MM.1S (cell line): ENCODE results near the gene IL1RAPL2.

Experiments used
- DNase-seq: peaks from one replicate; pipeline ENCODE4 v3.0.0-alpha.2; 2015
- H2AFZ ChIP-seq: fragments of 300-600 bp; sonication (generic); 2 replicates; pipeline ENCODE4 v1.6.0; 2016; ENCODE audit warnings: antibody characterized with exemption, low read length
- H3F3A ChIP-seq: fragments of 300-600 bp; sonication (generic); 2 replicates; pipeline ENCODE4 v1.6.1; 2016; ENCODE audit warnings: mild to moderate bottlenecking, antibody characterized with exemption, low read length, moderate library complexity, mixed read lengths; ENCODE audit not compliant: insufficient read depth
- H3K27ac ChIP-seq: fragments of 300-600 bp; sonication (generic); 2 replicates; pipeline ENCODE4 v1.5.1; 2016; ENCODE audit warnings: mild to moderate bottlenecking, low read length
- H3K27me3 ChIP-seq: fragments of 300-600 bp; sonication (generic); replicated peaks from 2 replicates; pipeline ENCODE4 v1.6.0; 2016; ENCODE audit warnings: low read length; ENCODE audit not compliant: insufficient read depth
- H3K36me3 ChIP-seq: fragments of 300-600 bp; sonication (generic); replicated peaks from 2 replicates; pipeline ENCODE4 v1.6.1; 2016; ENCODE audit warnings: mild to moderate bottlenecking, low read length, mixed read lengths; ENCODE audit not compliant: insufficient read depth
- H3K4me1 ChIP-seq: fragments of 300-600 bp; sonication (generic); 2 replicates; pipeline ENCODE4 v1.6.1; 2016; ENCODE audit warnings: low read length, mixed read lengths
- H3K4me2 ChIP-seq: fragments of 300-600 bp; sonication (generic); 2 replicates; pipeline ENCODE4 v1.6.0; 2016; ENCODE audit warnings: low read depth, low read length
- H3K4me3 ChIP-seq: fragments of 300-600 bp; sonication (generic); 2 replicates; pipeline ENCODE4 v1.5.1; 2016; ENCODE audit warnings: low read length, mixed read lengths
- H3K79me2 ChIP-seq: fragments of 300-600 bp; sonication (generic); 2 replicates; pipeline ENCODE4 v1.6.1; 2016; ENCODE audit warnings: mixed run types, low read length, mixed read lengths
- H3K9ac ChIP-seq: fragments of 300-600 bp; sonication (generic); 2 replicates; pipeline ENCODE4 v1.6.1; 2016; ENCODE audit warnings: low read length, mixed read lengths
- H3K9me2 ChIP-seq: fragments of 300-600 bp; sonication (generic); replicated peaks from 2 replicates; pipeline ENCODE4 v1.6.1; 2016; ENCODE audit warnings: mild to moderate bottlenecking, low read length, mixed read lengths; ENCODE audit not compliant: insufficient read depth
- H3K9me3 ChIP-seq: fragments of 300-600 bp; sonication (generic); replicated peaks from 2 replicates; pipeline ENCODE4 v1.6.1; 2016; ENCODE audit warnings: mild to moderate bottlenecking, low read length, mixed read lengths; ENCODE audit not compliant: insufficient read depth
- H4K20me1 ChIP-seq: fragments of 300-600 bp; sonication (generic); 2 replicates; pipeline ENCODE4 v1.6.1; 2016; ENCODE audit warnings: mild to moderate bottlenecking, low read length, moderate library complexity, mixed read lengths; ENCODE audit not compliant: insufficient read depth
- CTCF ChIP-seq: fragments of 300-600 bp; sonication (generic); IDR thresholded peaks from 2 replicates; pipeline ENCODE4 v1.5.1; 2016; ENCODE audit warnings: antibody characterized with exemption, low read length, mixed read lengths
- EZH2 ChIP-seq: fragments of 300-600 bp; sonication (generic); optimal IDR thresholded peaks from 2 replicates; pipeline ENCODE3; 2017; ENCODE audit warnings: low read depth, mild to moderate bottlenecking, antibody characterized with exemption, low read length, mixed read lengths
- EZH2phosphoT487 ChIP-seq: fragments of 300-600 bp; sonication (generic); IDR thresholded peaks from 2 replicates; pipeline ENCODE4 v1.6.1; 2018; ENCODE audit warnings: antibody characterized with exemption, low read length

IL1RAPL2 gene

DNA sequence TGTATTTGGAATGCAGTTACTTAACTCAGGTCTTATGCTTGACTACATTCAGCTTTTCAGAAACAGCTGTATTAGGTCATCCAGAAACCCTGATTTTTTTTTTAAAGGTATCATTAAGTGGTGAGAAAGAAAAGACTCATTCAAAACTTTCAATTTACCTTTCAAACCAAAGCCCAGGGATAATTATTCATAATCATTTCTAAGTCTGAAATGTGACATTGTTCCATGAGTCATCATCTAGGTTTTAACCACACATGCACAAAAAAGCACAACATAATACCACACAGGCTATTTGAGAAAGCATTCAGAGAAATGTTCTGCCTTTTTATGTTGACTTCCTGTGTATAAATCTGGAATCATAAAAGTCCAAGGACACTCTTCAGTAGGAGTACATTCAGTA, 288.2 kb downstream of the IL1RAPL2 start:
- H3F3A ChIP-seq, result no peaks in the 10 kb centered on the region
- no peaks in the 10 kb centered on the region for H3K36me3 ChIP-seq
- no peak for DNase-seq
- TF ChIP-seq EZH2 (no peak), EZH2phosphoT487 (no peak), CTCF (no peak)
- H3K79me2 ChIP-seq, result no peaks in the 10 kb centered on the region
- no peaks in the 10 kb centered on the region for H3K9me3 ChIP-seq
- H4K20me1 ChIP-seq, result no peaks in the 10 kb centered on the region
- no peaks in the 10 kb centered on the region for H3K27me3 ChIP-seq
- H3K27ac ChIP-seq, result no peak overlapping the region
- H3K4me3 ChIP-seq, result no peak overlapping the region
- H2AFZ ChIP-seq, result no peak overlapping the region
- no peak overlapping the region for H3K4me2 ChIP-seq
- H3K9ac ChIP-seq, result no peak overlapping the region
- no peaks in the 10 kb centered on the region for H3K4me1 ChIP-seq
- no peaks in the 10 kb centered on the region for H3K9me2 ChIP-seq

DNA sequence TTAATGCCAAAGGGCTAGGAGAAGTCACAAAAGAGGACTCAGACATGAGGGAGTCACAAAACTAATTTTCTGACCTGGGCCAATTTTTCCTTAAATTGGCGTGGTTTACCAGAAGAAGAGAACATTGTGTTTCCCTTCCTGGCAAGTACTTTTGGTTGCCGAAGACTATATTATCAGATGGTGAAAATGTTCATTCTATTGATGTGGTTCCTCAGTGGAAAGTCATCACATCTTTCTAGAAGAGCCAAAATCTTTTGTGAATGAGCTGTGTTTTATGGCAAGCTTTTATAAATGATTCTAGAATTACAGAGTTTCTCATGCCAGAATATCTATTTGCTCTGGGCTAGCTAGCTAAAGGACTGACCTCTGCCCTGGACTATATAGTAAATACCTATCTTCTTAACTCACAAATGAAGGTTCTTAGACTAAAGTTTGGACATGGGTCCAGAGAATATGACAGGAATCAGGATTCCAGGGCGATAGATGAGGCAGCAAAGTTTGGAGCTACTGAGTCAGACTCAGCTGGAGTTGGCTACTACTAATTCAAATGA, 288.9 kb downstream of the IL1RAPL2 start:
- H2AFZ ChIP-seq, result no peak overlapping the region
- no peaks in the 10 kb centered on the region for H3K36me3 ChIP-seq
- no peaks in the 10 kb centered on the region for H3F3A ChIP-seq
- H3K4me1 ChIP-seq, result no peaks in the 10 kb centered on the region
- no peaks in the 10 kb centered on the region for H3K9me2 ChIP-seq
- no peak for TF ChIP-seq CTCF
- TF ChIP-seq EZH2phosphoT487, result no peak
- TF ChIP-seq EZH2, result no peak
- no peaks in the 10 kb centered on the region for H3K79me2 ChIP-seq
- H3K4me2 ChIP-seq, result no peak overlapping the region
- no peak overlapping the region for H3K4me3 ChIP-seq
- H4K20me1 ChIP-seq, result no peaks in the 10 kb centered on the region
- H3K27me3 ChIP-seq, result no peaks in the 10 kb centered on the region
- H3K9ac ChIP-seq, result no peak overlapping the region
- no peak overlapping the region for H3K27ac ChIP-seq
- no peaks in the 10 kb centered on the region for H3K9me3 ChIP-seq
- no peak for DNase-seq

GRCh38 chrX:104863466-104863865, 297.5 kb downstream of the IL1RAPL2 start:
- H3K27me3 ChIP-seq, result no peaks in the 10 kb centered on the region
- H4K20me1 ChIP-seq, result no peaks in the 10 kb centered on the region
- H3K79me2 ChIP-seq, result no peaks in the 10 kb centered on the region
- H3K27ac ChIP-seq, result no peak overlapping the region
- no peak overlapping the region for H3K4me3 ChIP-seq
- no peak overlapping the region for H3K4me2 ChIP-seq
- TF ChIP-seq EZH2 (no peak), EZH2phosphoT487 (no peak), CTCF (no peak)
- no peaks in the 10 kb centered on the region for H3F3A ChIP-seq
- no peak overlapping the region for H3K9ac ChIP-seq
- no peaks in the 10 kb centered on the region for H3K9me3 ChIP-seq
- H2AFZ ChIP-seq, result no peak overlapping the region
- no peaks in the 10 kb centered on the region for H3K36me3 ChIP-seq
- no peaks in the 10 kb centered on the region for H3K4me1 ChIP-seq
- DNase-seq, result no peak
- no peaks in the 10 kb centered on the region for H3K9me2 ChIP-seq
